Neutrophil (primary cell): ENCODE data around the gene KLK4.

Experiments used
- H3K27ac ChIP-seq: fragments of 200-600 bp; sonication (generic); 2 replicates; pipeline ENCODE4 v1.5.1; 2016; ENCODE audit warnings: mild to moderate bottlenecking, moderate library complexity
- H3K27me3 ChIP-seq: fragments of 200-600 bp; sonication (generic); 2 replicates; pipeline ENCODE4 v1.6.0; 2016; ENCODE audit warnings: mild to moderate bottlenecking
- H3K36me3 ChIP-seq: fragments of 200-600 bp; sonication (generic); 2 replicates; pipeline ENCODE4 v1.5.1; 2017
- H3K4me1 ChIP-seq, 2 experiments: fragments of 200-600 bp in 1 of 2; sonication (generic) in 1 of 2; 1 replicate in 1 of 2; 2 replicates in 1 of 2; pipeline versions ENCODE4 v1.5.1 to v1.6.1; 2013 to 2016; ENCODE audit warnings: low read depth in 1 of 2, low read length in 1 of 2, mild to moderate bottlenecking in 1 of 2, moderate library complexity in 1 of 2; ENCODE audit not compliant: control insufficient read depth in 1 of 2, insufficient read depth in 1 of 2
- H3K4me3 ChIP-seq, 2 experiments: fragments of 200-600 bp in 1 of 2; sonication (generic) in 1 of 2; 1 replicate in 1 of 2; 2 replicates in 1 of 2; pipeline ENCODE4 v1.5.1; 2013 to 2016; ENCODE audit warnings: low read depth in 1 of 2, low read length in 1 of 2, mild to moderate bottlenecking in 1 of 2, moderate library complexity in 1 of 2
- H3K9me3 ChIP-seq: fragments of 200-600 bp; sonication (generic); 2 replicates; pipeline ENCODE4 v1.5.1; 2016
- TF ChIP-seq, protein P1 (sequence below): fragments of 200-600 bp; sonication (generic); IDR thresholded peaks from 2 replicates; pipeline ENCODE4 v1.5.1; 2016; ENCODE audit warnings: antibody characterized with exemption

The KLK4 gene

DNA sequence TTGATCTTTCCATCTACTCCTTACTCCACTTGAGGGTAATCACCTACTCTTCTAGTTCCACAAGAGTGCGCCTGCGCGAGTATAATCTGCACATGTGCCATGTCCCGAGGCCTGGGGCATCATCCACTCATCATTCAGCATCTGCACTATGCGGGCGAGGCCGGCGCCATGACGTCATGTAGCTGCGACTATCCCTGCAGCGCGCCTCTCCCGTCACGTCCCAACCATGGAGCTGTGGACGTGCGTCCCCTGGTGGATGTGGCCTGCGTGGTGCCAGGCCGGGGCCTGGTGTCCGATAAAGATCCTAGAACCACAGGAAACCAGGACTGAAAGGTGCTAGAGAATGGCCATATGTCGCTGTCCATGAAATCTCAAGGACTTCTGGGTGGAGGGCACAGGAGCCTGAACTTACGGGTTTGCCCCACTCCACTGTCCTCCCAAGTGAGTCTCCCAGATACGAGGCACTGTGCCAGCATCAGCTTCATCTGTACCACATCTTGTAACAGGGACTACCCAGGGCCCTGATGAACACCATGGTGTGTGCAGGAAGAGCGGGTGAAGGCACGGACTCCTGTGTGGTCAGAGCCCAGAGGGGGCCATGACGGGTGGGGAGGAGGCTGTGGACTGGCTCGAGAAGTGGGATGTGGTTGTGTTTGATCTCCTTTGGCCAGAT lies 40.6 kb downstream of the KLK4 start:
- Histone ChIP-seq H3K9me3 (no peaks in the 10 kb centered on the region), H3K27ac (no peak overlapping the region), H3K36me3 (no peaks in the 10 kb centered on the region), H3K4me1 (no peaks in the 10 kb centered on the region), H3K4me3 (no peak overlapping the region), H3K27me3 (peaks cover 50% of the 10 kb centered on the region)
- TF ChIP-seq, protein P1, sequence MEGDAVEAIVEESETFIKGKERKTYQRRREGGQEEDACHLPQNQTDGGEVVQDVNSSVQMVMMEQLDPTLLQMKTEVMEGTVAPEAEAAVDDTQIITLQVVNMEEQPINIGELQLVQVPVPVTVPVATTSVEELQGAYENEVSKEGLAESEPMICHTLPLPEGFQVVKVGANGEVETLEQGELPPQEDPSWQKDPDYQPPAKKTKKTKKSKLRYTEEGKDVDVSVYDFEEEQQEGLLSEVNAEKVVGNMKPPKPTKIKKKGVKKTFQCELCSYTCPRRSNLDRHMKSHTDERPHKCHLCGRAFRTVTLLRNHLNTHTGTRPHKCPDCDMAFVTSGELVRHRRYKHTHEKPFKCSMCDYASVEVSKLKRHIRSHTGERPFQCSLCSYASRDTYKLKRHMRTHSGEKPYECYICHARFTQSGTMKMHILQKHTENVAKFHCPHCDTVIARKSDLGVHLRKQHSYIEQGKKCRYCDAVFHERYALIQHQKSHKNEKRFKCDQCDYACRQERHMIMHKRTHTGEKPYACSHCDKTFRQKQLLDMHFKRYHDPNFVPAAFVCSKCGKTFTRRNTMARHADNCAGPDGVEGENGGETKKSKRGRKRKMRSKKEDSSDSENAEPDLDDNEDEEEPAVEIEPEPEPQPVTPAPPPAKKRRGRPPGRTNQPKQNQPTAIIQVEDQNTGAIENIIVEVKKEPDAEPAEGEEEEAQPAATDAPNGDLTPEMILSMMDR, result no peak

GRCh38 chr19:50869479-50869878 lies 41.7 kb downstream of the KLK4 start:
- Histone ChIP-seq H3K27ac (no peak overlapping the region), H3K27me3 (peaks cover 52% of the 10 kb centered on the region), H3K9me3 (no peaks in the 10 kb centered on the region), H3K4me3 (no peak overlapping the region), H3K4me1 (no peaks in the 10 kb centered on the region), H3K36me3 (no peaks in the 10 kb centered on the region)
- TF ChIP-seq, protein P1, result no peak

GRCh38 chr19:50861496-50862286 lies 49.5 kb downstream of the KLK4 start:
- Histone ChIP-seq H3K36me3 (no peaks in the 10 kb centered on the region), H3K9me3 (no peaks in the 10 kb centered on the region), H3K27ac (no peak overlapping the region), H3K4me1 (no peaks in the 10 kb centered on the region), H3K27me3 (peaks cover 48% of the 10 kb centered on the region), H3K4me3 (no peak overlapping the region)
- TF ChIP-seq, protein P1, result no peak

DNA sequence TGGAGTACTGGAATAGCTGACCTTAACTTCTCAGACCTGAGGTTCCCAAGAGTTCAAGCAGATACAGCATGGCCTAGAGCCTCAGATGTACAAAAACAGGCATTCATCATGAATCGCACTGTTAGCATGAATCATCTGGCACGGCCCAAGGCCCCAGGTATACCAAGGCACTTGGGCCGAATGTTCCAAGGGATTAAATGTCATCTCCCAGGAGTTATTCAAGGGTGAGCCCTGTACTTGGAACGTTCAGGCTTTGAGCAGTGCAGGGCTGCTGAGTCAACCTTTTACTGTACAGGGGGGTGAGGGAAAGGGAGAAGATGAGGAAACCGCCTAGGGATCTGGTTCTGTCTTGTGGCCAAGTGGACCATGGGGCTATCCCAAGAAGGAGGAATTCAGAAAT lies 50.2 kb downstream of the KLK4 start:
- Histone ChIP-seq H3K9me3 (no peaks in the 10 kb centered on the region), H3K4me1 (no peaks in the 10 kb centered on the region), H3K27me3 (peaks cover 52% of the 10 kb centered on the region), H3K4me3 (no peak overlapping the region), H3K27ac (no peak overlapping the region), H3K36me3 (no peaks in the 10 kb centered on the region)
- TF ChIP-seq, protein P1, result no peak

DNA sequence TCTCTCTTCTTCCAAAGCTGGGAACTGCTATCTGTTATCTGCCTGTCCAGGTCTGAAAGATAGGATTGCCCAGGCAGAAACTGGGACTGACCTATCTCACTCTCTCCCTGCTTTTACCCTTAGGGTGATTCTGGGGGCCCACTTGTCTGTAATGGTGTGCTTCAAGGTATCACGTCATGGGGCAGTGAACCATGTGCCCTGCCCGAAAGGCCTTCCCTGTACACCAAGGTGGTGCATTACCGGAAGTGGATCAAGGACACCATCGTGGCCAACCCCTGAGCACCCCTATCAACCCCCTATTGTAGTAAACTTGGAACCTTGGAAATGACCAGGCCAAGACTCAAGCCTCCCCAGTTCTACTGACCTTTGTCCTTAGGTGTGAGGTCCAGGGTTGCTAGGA lies 51.3 kb downstream of the KLK4 start:
- H3K9me3 ChIP-seq, result no peaks in the 10 kb centered on the region
- TF ChIP-seq, protein P1, result no peak
- H3K4me3 ChIP-seq, result no peak overlapping the region
- no peaks in the 10 kb centered on the region for H3K36me3 ChIP-seq
- H3K27ac ChIP-seq, result no peak overlapping the region
- H3K27me3 ChIP-seq, result peaks cover 53% of the 10 kb centered on the region
- H3K4me1 ChIP-seq, result no peaks in the 10 kb centered on the region
